Measurements from ENCODE around the gene GGT1.

GGT1 gene

DNA sequence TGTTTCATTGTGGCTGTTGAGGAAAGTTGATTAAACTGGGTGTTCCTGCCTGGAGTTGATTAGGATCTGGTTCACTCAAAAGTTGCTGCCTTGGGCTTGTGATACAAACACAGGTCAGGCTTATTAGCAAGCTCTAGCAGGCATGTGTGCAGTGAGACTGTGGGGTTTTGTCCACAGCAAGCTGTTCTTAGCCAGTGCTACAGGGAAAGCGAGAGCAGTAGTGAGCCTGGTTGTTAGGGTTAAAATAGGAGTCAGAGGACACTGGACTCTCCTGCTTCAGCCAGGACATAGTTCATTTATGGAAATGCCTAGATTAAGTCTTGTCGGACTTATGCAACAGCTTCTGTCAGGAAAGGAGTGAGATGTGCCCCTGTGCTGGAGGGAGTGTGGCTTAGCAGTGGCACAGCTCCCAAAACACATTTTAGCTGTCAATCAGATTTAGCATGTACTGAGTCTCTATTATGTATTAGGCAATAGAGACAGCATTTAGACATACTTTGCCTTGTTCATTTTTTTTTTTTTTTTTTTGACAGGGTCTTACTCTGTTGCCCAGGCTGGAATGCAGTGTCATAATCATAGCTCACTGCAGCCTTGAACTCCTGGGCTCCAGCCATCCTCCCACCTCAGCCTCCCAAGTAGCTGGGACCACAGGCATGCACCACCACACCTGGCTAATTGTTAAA lies 38.5 kb upstream of the GGT1 start:
- TF ChIP-seq, protein P1, sequence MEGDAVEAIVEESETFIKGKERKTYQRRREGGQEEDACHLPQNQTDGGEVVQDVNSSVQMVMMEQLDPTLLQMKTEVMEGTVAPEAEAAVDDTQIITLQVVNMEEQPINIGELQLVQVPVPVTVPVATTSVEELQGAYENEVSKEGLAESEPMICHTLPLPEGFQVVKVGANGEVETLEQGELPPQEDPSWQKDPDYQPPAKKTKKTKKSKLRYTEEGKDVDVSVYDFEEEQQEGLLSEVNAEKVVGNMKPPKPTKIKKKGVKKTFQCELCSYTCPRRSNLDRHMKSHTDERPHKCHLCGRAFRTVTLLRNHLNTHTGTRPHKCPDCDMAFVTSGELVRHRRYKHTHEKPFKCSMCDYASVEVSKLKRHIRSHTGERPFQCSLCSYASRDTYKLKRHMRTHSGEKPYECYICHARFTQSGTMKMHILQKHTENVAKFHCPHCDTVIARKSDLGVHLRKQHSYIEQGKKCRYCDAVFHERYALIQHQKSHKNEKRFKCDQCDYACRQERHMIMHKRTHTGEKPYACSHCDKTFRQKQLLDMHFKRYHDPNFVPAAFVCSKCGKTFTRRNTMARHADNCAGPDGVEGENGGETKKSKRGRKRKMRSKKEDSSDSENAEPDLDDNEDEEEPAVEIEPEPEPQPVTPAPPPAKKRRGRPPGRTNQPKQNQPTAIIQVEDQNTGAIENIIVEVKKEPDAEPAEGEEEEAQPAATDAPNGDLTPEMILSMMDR (IDR thresholded peaks at IDR 0.05; ENCODE audit: low read depth, low read length, missing control alignments) = no peak
- no peak overlapping the region for H3K4me3 ChIP-seq (replicated peaks; ENCODE audit: low read depth, low read length)
- DNase-seq (ENCODE audit: extremely low read depth, low read depth) = no peak

DNA sequence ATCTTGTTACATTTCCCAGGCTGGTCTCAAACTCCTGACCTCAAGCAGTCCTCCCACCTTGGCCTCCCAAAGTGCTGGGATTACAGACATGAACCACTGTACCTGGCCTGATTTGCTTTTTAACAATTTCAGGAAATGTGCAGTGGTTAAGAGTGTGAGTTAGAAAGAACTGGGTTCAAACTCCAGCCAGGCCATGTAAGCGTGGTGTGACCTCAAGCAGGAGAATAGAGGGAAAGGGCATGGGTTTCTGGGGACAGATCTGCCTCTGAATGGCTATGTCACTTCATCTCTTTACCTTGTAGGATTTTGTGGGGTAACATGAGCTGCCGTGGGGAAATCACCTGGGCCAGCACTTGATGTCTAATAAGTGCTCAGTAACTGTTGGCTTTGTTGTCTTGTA lies 37.9 kb upstream of the GGT1 start:
- DNase-seq (ENCODE audit: extremely low read depth, low read depth) = no peak

DNA sequence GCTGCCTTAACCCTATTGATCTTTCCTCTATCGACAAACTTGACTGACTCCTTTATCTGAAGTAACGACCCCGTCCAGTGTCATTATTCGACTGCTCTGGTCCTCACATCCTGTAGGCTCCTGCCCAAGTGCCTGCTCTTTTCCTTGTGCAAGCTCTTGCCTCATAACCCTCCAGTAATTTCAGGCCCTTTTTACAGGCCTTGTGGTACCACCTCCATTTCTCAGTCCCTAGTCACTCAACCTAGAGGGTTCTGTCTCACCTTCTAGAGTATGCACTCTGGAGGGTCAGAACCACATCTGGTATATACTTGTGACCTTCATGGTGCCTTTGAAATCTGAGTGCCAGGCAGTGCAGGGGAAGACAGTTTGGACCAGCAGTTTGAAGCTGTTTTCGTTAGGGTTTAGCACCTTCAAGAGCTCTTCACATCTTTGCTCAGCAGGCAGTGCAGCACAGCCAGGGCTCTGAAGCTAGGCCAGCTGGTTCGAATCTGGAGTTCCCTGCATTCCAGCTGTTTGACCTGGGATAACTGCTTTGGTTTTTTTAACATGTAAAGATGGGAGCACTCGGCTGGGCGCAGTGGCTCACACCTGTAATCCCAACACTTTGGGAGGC lies 36.0 kb upstream of the GGT1 start:
- TF ChIP-seq, protein P1 (IDR thresholded peaks at IDR 0.05; ENCODE audit: low read depth, low read length, missing control alignments) = no peak

More for the DNA sequence above, 37.9 kb upstream of the GGT1 start:
- TF ChIP-seq, protein P1 (IDR thresholded peaks at IDR 0.05; ENCODE audit: low read depth, low read length, missing control alignments) = no peak
- H3K4me3 ChIP-seq (replicated peaks; ENCODE audit: low read depth, low read length) = no peak overlapping the region

DNA sequence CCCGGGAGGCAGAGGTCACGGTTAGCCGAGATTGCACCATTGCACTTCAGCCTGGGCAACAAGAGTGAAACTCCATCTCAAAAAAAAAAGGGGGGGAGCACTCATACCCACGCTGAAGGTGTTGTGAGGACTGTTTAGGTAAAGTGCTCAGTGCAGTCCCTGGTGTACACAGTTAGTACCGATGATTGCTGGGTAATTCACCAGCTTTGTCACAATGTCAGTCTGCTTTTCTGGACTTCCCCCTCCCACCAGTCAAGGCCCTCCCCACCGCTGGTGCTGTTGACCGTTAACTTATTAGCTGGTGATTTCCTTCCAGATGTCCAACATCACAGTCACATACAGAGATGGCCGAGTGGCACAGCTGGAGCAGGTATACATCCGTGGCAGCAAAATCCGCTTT lies 35.3 kb upstream of the GGT1 start:
- no peak overlapping the region for H3K4me3 ChIP-seq (replicated peaks; ENCODE audit: low read depth, low read length)
- DNase-seq (ENCODE audit: extremely low read depth, low read depth) = no peak
- TF ChIP-seq, protein P1 (IDR thresholded peaks at IDR 0.05; ENCODE audit: low read depth, low read length, missing control alignments) = no peak

More for the DNA sequence above, 36.0 kb upstream of the GGT1 start:
- no peak for DNase-seq (ENCODE audit: extremely low read depth, low read depth)
- no peak overlapping the region for H3K4me3 ChIP-seq (replicated peaks; ENCODE audit: low read depth, low read length)

DNA sequence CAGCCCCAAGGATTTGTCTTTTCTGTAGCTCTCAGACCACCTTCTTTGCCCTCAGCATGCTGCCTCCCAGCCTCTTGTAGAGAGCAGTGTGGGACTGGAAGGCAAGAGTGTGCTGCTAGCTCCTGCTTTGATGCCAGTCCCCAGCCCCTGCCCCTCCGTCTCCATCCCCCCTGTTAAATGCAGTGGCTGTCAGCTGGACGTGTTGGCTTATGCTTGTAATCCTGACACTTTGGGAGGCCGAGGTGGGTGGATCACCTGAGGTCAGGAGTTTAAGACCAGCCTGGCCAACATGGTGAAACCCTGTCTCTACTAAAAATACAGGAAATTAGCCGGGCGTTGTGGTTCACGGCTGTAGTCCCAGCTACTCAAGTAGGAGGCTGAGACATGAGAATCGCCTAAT lies 31.7 kb upstream of the GGT1 start:
- DNase-seq (ENCODE audit: extremely low read depth, low read depth) = no peak
- TF ChIP-seq, protein P1 (IDR thresholded peaks at IDR 0.05; ENCODE audit: low read depth, low read length, missing control alignments) = no peak
- no peak overlapping the region for H3K4me3 ChIP-seq (replicated peaks; ENCODE audit: low read depth, low read length)

DNA sequence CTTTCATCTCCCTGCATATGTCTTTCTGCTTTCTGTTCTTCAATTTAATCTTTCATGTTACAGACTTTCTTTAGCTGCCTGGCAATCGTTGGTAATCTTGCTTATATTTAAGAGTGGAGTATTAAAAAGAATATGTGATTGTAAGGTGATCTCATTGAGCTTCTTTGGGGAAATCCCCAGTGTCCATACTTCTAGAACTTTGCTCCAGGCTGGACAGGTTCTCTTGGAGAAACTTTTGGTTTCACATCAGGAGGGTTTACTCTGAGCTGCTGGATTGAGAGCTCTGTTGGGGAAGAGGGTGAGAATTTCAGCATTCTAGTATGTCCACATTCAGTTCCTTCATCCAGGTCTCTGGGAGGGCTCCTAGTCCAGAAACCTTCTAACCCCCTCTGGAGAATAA lies 26.2 kb upstream of the GGT1 start:
- TF ChIP-seq, protein P1 (IDR thresholded peaks at IDR 0.05; ENCODE audit: low read depth, low read length, missing control alignments) = no peak
- no peak for DNase-seq (ENCODE audit: extremely low read depth, low read depth)
- no peak overlapping the region for H3K4me3 ChIP-seq (replicated peaks; ENCODE audit: low read depth, low read length)
